ENCODE measurements around the gene PCIF1. TPM values are rescaled to one million over a fixed set of nuclear protein-coding genes. Genes with fewer than 3 reads are reported as not detected.

Gene PCIF1
- total RNA-seq, 1 donor from 2014 or later, result 13.0 TPM

- peaks cover 4% of the 10 kb centered on the region for H3K4me1 ChIP-seq (ENCODE audit: insufficient read depth, low read length)
- no peak overlapping the region for H3K4me2 ChIP-seq (ENCODE audit: low read length)
- H3K79me2 ChIP-seq (ENCODE audit: insufficient read depth, low read length), result no peaks in the 10 kb centered on the region
- H3K36me3 Mint-ChIP-seq (ENCODE audit: low read depth, unreplicated experiment), result peaks cover 38% of the 10 kb centered on the region
- TF ChIP-seq CTCF (IDR thresholded peaks at IDR 0.05; ENCODE audit: insufficient read depth, low read depth, low read length), result no peak
- no peak for TF ChIP-seq EZH2 (IDR thresholded peaks at IDR 0.05; ENCODE audit: insufficient read depth, low read length)
- H3K4me3 ChIP-seq (ENCODE audit: insufficient read depth, low read depth, low read length), result no peak overlapping the region
- no peak overlapping the region for H3K27ac ChIP-seq (ENCODE audit: low read depth, low read length)
- no peak overlapping the region for H3K9ac ChIP-seq (ENCODE audit: low read length)
- H3K36me3 ChIP-seq (ENCODE audit: insufficient read depth, low read length), result peaks cover 41% of the 10 kb centered on the region
- no peak overlapping the region for H3K27ac Mint-ChIP-seq (ENCODE audit: unreplicated experiment)
- no peak overlapping the region for H2AFZ ChIP-seq (ENCODE audit: low read depth, low read length)
- no peaks in the 10 kb centered on the region for H3K9me3 ChIP-seq (ENCODE audit: insufficient read depth, low read depth, low read length)
- no peak for DNase-seq (ENCODE audit: low read depth)
- no peaks in the 10 kb centered on the region for H3K27me3 Mint-ChIP-seq (ENCODE audit: low read depth, unreplicated experiment)
- H4K20me1 ChIP-seq (ENCODE audit: insufficient read depth, low read length), result peaks cover 22% of the 10 kb centered on the region
- FAIRE-seq, result no peak
- no peaks in the 10 kb centered on the region for H3K27me3 ChIP-seq (ENCODE audit: insufficient read depth, low read length)
- peaks cover 8% of the 10 kb centered on the region for H3K4me1 Mint-ChIP-seq (ENCODE audit: low read depth, unreplicated experiment)
- H3K4me3 Mint-ChIP-seq (ENCODE audit: unreplicated experiment), result no peak overlapping the region
- no peaks in the 10 kb centered on the region for H3K9me3 Mint-ChIP-seq (ENCODE audit: unreplicated experiment)
Measured at GRCh38 chr20:45948742-45949541, 14.5 kb downstream of the PCIF1 start.

- Histone ChIP-seq H3K9ac (ENCODE audit: low read length) (no peak overlapping the region), H3K79me2 (ENCODE audit: insufficient read depth, low read length) (no peaks in the 10 kb centered on the region), H3K27me3 (ENCODE audit: insufficient read depth, low read length) (no peaks in the 10 kb centered on the region), H3K4me1 (ENCODE audit: insufficient read depth, low read length) (no peaks in the 10 kb centered on the region), H3K9me3 (ENCODE audit: insufficient read depth, low read depth, low read length) (no peaks in the 10 kb centered on the region), H4K20me1 (ENCODE audit: insufficient read depth, low read length) (peaks cover 22% of the 10 kb centered on the region), H3K36me3 (ENCODE audit: insufficient read depth, low read length) (peaks cover 41% of the 10 kb centered on the region), H2AFZ (ENCODE audit: low read depth, low read length) (no peak overlapping the region), H3K4me2 (ENCODE audit: low read length) (no peak overlapping the region), H3K4me3 (ENCODE audit: insufficient read depth, low read depth, low read length) (no peak overlapping the region), H3K27ac (ENCODE audit: low read depth, low read length) (no peak overlapping the region)
- Mint-ChIP-seq H3K27ac (ENCODE audit: unreplicated experiment) (no peak overlapping the region), H3K4me1 (ENCODE audit: low read depth, unreplicated experiment) (peaks cover 2% of the 10 kb centered on the region), H3K9me3 (ENCODE audit: unreplicated experiment) (no peaks in the 10 kb centered on the region), H3K4me3 (ENCODE audit: unreplicated experiment) (no peak overlapping the region), H3K36me3 (ENCODE audit: low read depth, unreplicated experiment) (peaks cover 35% of the 10 kb centered on the region), H3K27me3 (ENCODE audit: low read depth, unreplicated experiment) (no peaks in the 10 kb centered on the region)
- FAIRE-seq (no peak), DNase-seq (ENCODE audit: low read depth) (no peak)
- no peak for TF ChIP-seq CTCF (IDR thresholded peaks at IDR 0.05; ENCODE audit: insufficient read depth, low read depth, low read length)
- no peak for TF ChIP-seq EZH2 (IDR thresholded peaks at IDR 0.05; ENCODE audit: insufficient read depth, low read length)
Measured at GRCh38 chr20:45949542-45950329, 15.3 kb downstream of the PCIF1 start.

Data from astrocyte (in vitro differentiated cells and primary cell).